Esophagus muscularis mucosa (tissue), 4 donors: ENCODE measurements around the gene GNA15. TPM values are rescaled to one million over a fixed set of nuclear protein-coding genes. Genes with fewer than 3 reads are reported as not detected.

ENCODE experiments used
- DNase-seq: peaks from one replicate; pipeline ENCODE4 v3.0.0-alpha.2; 2017; ENCODE audit errors: extremely low spot score
- H3K27ac ChIP-seq, 4 donors: fragments of 200-600 bp; sonication (generic); replicated peaks in 1 of 4; 1 replicate in 3 of 4; 2 replicates in 1 of 4; pipeline ENCODE4 v1.5.1; 2016 to 2019; ENCODE audit warnings: mild to moderate bottlenecking in 1 of 4
- H3K27me3 ChIP-seq, 4 donors: fragments of 200-600 bp; sonication (generic); one replicate each; pipeline versions ENCODE4 v1.5.1 to v1.6.0; 2016 to 2019
- H3K36me3 ChIP-seq, 4 donors: fragments of 200-600 bp; sonication (generic); one replicate each; pipeline ENCODE4 v1.5.1; 2016 to 2019
- H3K4me1 ChIP-seq, 4 donors: fragments of 200-600 bp; sonication (generic); one replicate each; pipeline ENCODE4 v1.5.1; 2016 to 2019
- H3K4me3 ChIP-seq, 4 donors: fragments of 200-600 bp; sonication (generic); 1 replicate in 2 of 4; 2 replicates in 2 of 4; pipeline ENCODE4 v1.5.1; 2016 to 2019; ENCODE audit warnings: mild to moderate bottlenecking in 4 of 4, moderate library complexity in 1 of 4
- H3K9me3 ChIP-seq, 4 donors: fragments of 200-600 bp; sonication (generic); 1 replicate in 3 of 4; 2 replicates in 1 of 4; pipeline ENCODE4 v1.5.1; 2016 to 2019
- CTCF ChIP-seq, 3 experiments: fragments of 200-600 bp in 2 of 3; fragments of 450-650 bp in 1 of 3; sonication (generic) in 2 of 3; IDR thresholded peaks; one replicate each; pipeline ENCODE4 v1.5.1; 2017 to 2019; ENCODE audit warnings: antibody characterized with exemption in 3 of 3, mild to moderate bottlenecking in 2 of 3, moderate library complexity in 1 of 3
- EP300 ChIP-seq: sonication (generic); formaldehyde crosslinking; IDR thresholded peaks from one replicate; pipeline ENCODE4 v1.6.1; 2017; ENCODE audit warnings: antibody characterized with exemption
- POLR2A ChIP-seq: fragments of 450-650 bp; IDR thresholded peaks from one replicate; pipeline ENCODE4 v1.6.1; 2017; ENCODE audit warnings: antibody characterized with exemption, moderate library complexity, mild to moderate bottlenecking, low read depth
- POLR2AphosphoS5 ChIP-seq, 2 donors: sonication (generic); formaldehyde crosslinking; IDR thresholded peaks; one replicate each; pipeline ENCODE4 v1.6.1; 2017; ENCODE audit warnings: antibody characterized with exemption in 2 of 2
- WGBS: methylation state at CpG from one replicate; pipeline ENCODE4 v1.1.5; 2018; 5-methylcytosine and 5-hydroxymethylcytosine counted together
- intact Hi-C: fragments of 100-400 bp; cut with DNase I; formaldehyde crosslinking; loops from one replicate; pipeline ENCODE4 v1.15.1; 2023
- total RNA-seq, 4 donors: library from RNA; depleted of rRNA; stranded (reverse); fragments of >200 nt; gene quantifications; one replicate each; pipeline versions ENCODE4 v1.1.0 to v1.2.1, GENCODE V29; 2016

GNA15 gene
- total RNA-seq, 4 donors from 2014 or later = 4.3 to 13.8 (median 5.3) TPM

GRCh38 chr19:3159565-3159964 is 23.7 kb downstream of the GNA15 start:
- TF ChIP-seq CTCF (IDR thresholded peaks at IDR 0.05) (no peak), EP300 (no peak), POLR2A (no peak), POLR2AphosphoS5 (IDR thresholded peaks at IDR 0.05) (no peak)
- H3K4me1 ChIP-seq = peaks cover 0 to 16% (median 11%) of the 10 kb centered on the region in 4 donors
- intact Hi-C loops = no loop called here
- no peaks in the 10 kb centered on the region for H3K27me3 ChIP-seq
- no peak overlapping the region for H3K27ac ChIP-seq
- H3K9me3 ChIP-seq = peaks cover 0 to 7% (median 0%) of the 10 kb centered on the region in 4 donors
- WGBS = 69% methylated on average over 8 of the region's 8 CpGs
- DNase-seq = no peak
- H3K36me3 ChIP-seq = no peaks in the 10 kb centered on the region
- no peak overlapping the region for H3K4me3 ChIP-seq

GRCh38 chr19:3160219-3160618 is 24.4 kb downstream of the GNA15 start:
- no peak for TF ChIP-seq EP300
- intact Hi-C loops = loop anchor here (5.0 kb wide), 2 partner anchors 33 to 208 kb away; no protein-coding TSS in a partner anchor

GRCh38 chr19:3161453-3161852 is 25.6 kb downstream of the GNA15 start:
- Histone ChIP-seq H3K27ac (no peak overlapping the region), H3K36me3 (no peaks in the 10 kb centered on the region), H3K27me3 (no peaks in the 10 kb centered on the region), H3K4me3 (no peak overlapping the region), H3K4me1 (peaks cover 0 to 7% (median 6%) of the 10 kb centered on the region in 4 donors), H3K9me3 (peaks cover 0 to 7% (median 0%) of the 10 kb centered on the region in 4 donors)
- TF ChIP-seq EP300 (no peak), POLR2A (no peak), POLR2AphosphoS5 (IDR thresholded peaks at IDR 0.05) (no peak), CTCF (IDR thresholded peaks at IDR 0.05) (no peak)
- intact Hi-C loops = loop anchor here (5.0 kb wide), 2 partner anchors 34 to 209 kb away; no protein-coding TSS in a partner anchor
- 79% methylated on average over 4 of the region's 4 CpGs for WGBS
- DNase-seq = no peak

More at GRCh38 chr19:3160219-3160618, 24.4 kb downstream of the GNA15 start:
- H3K27me3 ChIP-seq = no peaks in the 10 kb centered on the region
- no peak overlapping the region for H3K4me3 ChIP-seq
- no peaks in the 10 kb centered on the region for H3K36me3 ChIP-seq
- no peak for DNase-seq
- H3K4me1 ChIP-seq = peaks cover 0 to 13% (median 10%) of the 10 kb centered on the region in 4 donors
- H3K9me3 ChIP-seq = peaks cover 0 to 7% (median 0%) of the 10 kb centered on the region in 4 donors
- no peak overlapping the region for H3K27ac ChIP-seq
- WGBS = 87% methylated on average over 3 of the region's 3 CpGs

- Histone ChIP-seq H3K4me3 (no peak overlapping the region), H3K27me3 (no peaks in the 10 kb centered on the region), H3K4me1 (peaks cover 0 to 7% (median 6%) of the 10 kb centered on the region in 4 donors), H3K27ac (no peak overlapping the region), H3K36me3 (no peaks in the 10 kb centered on the region), H3K9me3 (peaks cover 0 to 7% (median 0%) of the 10 kb centered on the region in 4 donors)
- DNase-seq = no peak
- 63% methylated on average over 31 of the region's 38 CpGs for WGBS
- intact Hi-C loops = loop anchor here (1.0 to 5.0 kb wide), 4 partner anchors 35 to 275 kb away; no protein-coding TSS in a partner anchor
- no peak for TF ChIP-seq POLR2AphosphoS5 (IDR thresholded peaks at IDR 0.05)
- no peak for TF ChIP-seq EP300
- TF ChIP-seq CTCF (IDR thresholded peaks at IDR 0.05) = no peak
- TF ChIP-seq POLR2A = no peak
Observed at GRCh38 chr19:3162418-3163229, 26.8 kb downstream of the GNA15 start.

GRCh38 chr19:3163230-3163886 is 27.5 kb downstream of the GNA15 start:
- 8% methylated on average over 25 of the region's 27 CpGs for WGBS

More at GRCh38 chr19:3163230-3163886, 27.5 kb downstream of the GNA15 start:
- H3K36me3 ChIP-seq = no peaks in the 10 kb centered on the region
- H3K27ac ChIP-seq = no peak overlapping the region
- no peak for DNase-seq
- TF ChIP-seq CTCF (IDR thresholded peaks at IDR 0.05) = peak; percentile 82 to 97 (median 86)
- no peak for TF ChIP-seq POLR2A
- H3K27me3 ChIP-seq = no peaks in the 10 kb centered on the region
- peaks cover 0 to 7% (median 6%) of the 10 kb centered on the region in 4 donors for H3K4me1 ChIP-seq
- intact Hi-C loops = loop anchor here (1.0 to 5.0 kb wide), 4 partner anchors 36 to 276 kb away; no protein-coding TSS in a partner anchor
- H3K4me3 ChIP-seq = no peak overlapping the region
- peaks cover 0 to 7% (median 0%) of the 10 kb centered on the region in 4 donors for H3K9me3 ChIP-seq
